ENCODE measurements around the gene IL12RB2. TPM values are rescaled to one million over a fixed set of nuclear protein-coding genes. Genes with fewer than 3 reads are reported as not detected.

The IL12RB2 gene
- total and polyA plus RNA-seq, 2 donors (not counting 3 experiments of a cell fraction or from before 2014, with no cell fraction given): 0.42 TPM; not detected in 1

GRCh38 chr1:67317803-67318202, 10.1 kb downstream of the IL12RB2 start:
- DNase-seq (ENCODE audit: low read depth, low spot score): no peak
- ChIA-PET CTCF (no interaction called here), POLR2A (no interaction called here)
- BruUV-seq (replicated peaks): no TSS peak
- no peaks in the 10 kb centered on the region for H3K9me1 ChIP-seq (replicated peaks; ENCODE audit: control insufficient read depth, extremely low read depth, insufficient read depth, low read length)
- no peaks in the 10 kb centered on the region for H3K9me3 ChIP-seq (replicated peaks; ENCODE audit: control insufficient read depth, insufficient read depth, low read length)
- H3K27me3 ChIP-seq (ENCODE audit: control insufficient read depth in 2 of 2, insufficient read depth in 2 of 2, low read length in 2 of 2): peaks cover 23 to 45% of the 10 kb centered on the region in 2 experiments
- H2AFZ ChIP-seq (ENCODE audit: low read depth, low read length): no peak overlapping the region
- TF ChIP-seq POLR2A (IDR thresholded peaks at IDR 0.05; ENCODE audit: low read depth, low read length) (no peak), MYC (IDR thresholded peaks at IDR 0.05; ENCODE audit: low read depth, low read length) (no peak), EZH2 (IDR thresholded peaks at IDR 0.05; ENCODE audit: borderline replicate concordance, low read depth, low read length, severe bottlenecking) (no peak), GATA2 (IDR thresholded peaks at IDR 0.05; ENCODE audit: insufficient read depth, insufficient read length, low read depth, low read length) (no peak), FOS (IDR thresholded peaks at IDR 0.05; ENCODE audit: borderline replicate concordance, insufficient read depth, low read length) (no peak)
- H3K4me3 ChIP-seq (replicated peaks in 1 of 3; ENCODE audit: insufficient read depth in 1 of 3, low read depth in 1 of 3, low read length in 3 of 3): no peak overlapping the region
- FAIRE-seq: no peak
- H3K9ac ChIP-seq (replicated peaks; ENCODE audit: extremely low read depth, insufficient read depth, low read length): no peak overlapping the region
- intact Hi-C loops (cut with micrococcal nuclease) (no loop called here), dilution Hi-C loops (cut with MboI; ENCODE audit: extremely low pct_ligation_motif_present, low sequenced_read_pairs) (no loop called here)
- no peaks in the 10 kb centered on the region for H4K20me1 ChIP-seq (replicated peaks; ENCODE audit: control insufficient read depth, extremely low read depth, insufficient read depth, low read length)
- no peak overlapping the region for H3K27ac ChIP-seq (ENCODE audit: insufficient read depth, low read depth, low read length)
- H3K4me2 ChIP-seq (ENCODE audit: insufficient read depth, low read length): no peak overlapping the region
- H3K36me3 ChIP-seq (ENCODE audit: control insufficient read depth in 2 of 2, extremely low read depth in 1 of 2, insufficient read depth in 2 of 2, low read length in 2 of 2): no peaks in the 10 kb centered on the region
- no peaks in the 10 kb centered on the region for H3K79me2 ChIP-seq (ENCODE audit: control insufficient read depth, insufficient read depth, low read length)
- no peaks in the 10 kb centered on the region for H3K4me1 ChIP-seq (ENCODE audit: control insufficient read depth, extremely low read depth, insufficient read depth, low read length)

GRCh38 chr1:67322442-67322841, 14.8 kb downstream of the IL12RB2 start:
- no peak overlapping the region for H3K4me2 ChIP-seq (ENCODE audit: insufficient read depth, low read length)
- H3K36me3 ChIP-seq (ENCODE audit: control insufficient read depth in 2 of 2, extremely low read depth in 1 of 2, insufficient read depth in 2 of 2, low read length in 2 of 2): no peaks in the 10 kb centered on the region
- dilution Hi-C loops (cut with MboI; ENCODE audit: extremely low pct_ligation_motif_present, low sequenced_read_pairs) (no loop called here), intact Hi-C loops (cut with micrococcal nuclease) (no loop called here)
- H3K27me3 ChIP-seq (ENCODE audit: control insufficient read depth in 2 of 2, insufficient read depth in 2 of 2, low read length in 2 of 2): peaks cover 17 to 30% of the 10 kb centered on the region in 2 experiments
- H3K27ac ChIP-seq (ENCODE audit: insufficient read depth, low read depth, low read length): no peak overlapping the region
- no peak overlapping the region for H3K9ac ChIP-seq (replicated peaks; ENCODE audit: extremely low read depth, insufficient read depth, low read length)
- no peaks in the 10 kb centered on the region for H3K4me1 ChIP-seq (ENCODE audit: control insufficient read depth, extremely low read depth, insufficient read depth, low read length)
- BruUV-seq (replicated peaks): no TSS peak
- no peak overlapping the region for H3K4me3 ChIP-seq (replicated peaks in 1 of 3; ENCODE audit: insufficient read depth in 1 of 3, low read depth in 1 of 3, low read length in 3 of 3)
- H3K9me1 ChIP-seq (replicated peaks; ENCODE audit: control insufficient read depth, extremely low read depth, insufficient read depth, low read length): no peaks in the 10 kb centered on the region
- ChIA-PET CTCF (no interaction called here), POLR2A (no interaction called here)
- FAIRE-seq: no peak
- TF ChIP-seq EZH2 (IDR thresholded peaks at IDR 0.05; ENCODE audit: borderline replicate concordance, low read depth, low read length, severe bottlenecking): no peak
- no peak for TF ChIP-seq POLR2A (IDR thresholded peaks at IDR 0.05; ENCODE audit: low read depth, low read length)
- TF ChIP-seq POLR2AphosphoS5 (IDR thresholded peaks at IDR 0.05; ENCODE audit: insufficient read depth, low read depth, low read length): no peak
- no peak for TF ChIP-seq JUN (IDR thresholded peaks at IDR 0.05; ENCODE audit: borderline replicate concordance, insufficient read depth, insufficient read length, low read depth)
- TF ChIP-seq CTCF (IDR thresholded peaks at IDR 0.05; ENCODE audit: extremely low read depth in 1 of 2, insufficient read depth in 1 of 2, low read depth in 1 of 2, low read length in 2 of 2): no peak
- no peak for TF ChIP-seq GATA2 (IDR thresholded peaks at IDR 0.05; ENCODE audit: insufficient read depth, insufficient read length, low read depth, low read length)
- H4K20me1 ChIP-seq (replicated peaks; ENCODE audit: control insufficient read depth, extremely low read depth, insufficient read depth, low read length): no peaks in the 10 kb centered on the region
- H3K9me3 ChIP-seq (replicated peaks; ENCODE audit: control insufficient read depth, insufficient read depth, low read length): no peaks in the 10 kb centered on the region
- DNase-seq (ENCODE audit: low read depth, low spot score): no peak
- no peak overlapping the region for H2AFZ ChIP-seq (ENCODE audit: low read depth, low read length)
- H3K79me2 ChIP-seq (ENCODE audit: control insufficient read depth, insufficient read depth, low read length): no peaks in the 10 kb centered on the region

All from endothelial cell of umbilical vein (primary cell).